Measurements from ENCODE around the gene CCDC102B.

GRCh38 chr18:68887410-68887809 lies 89.5 kb downstream of the CCDC102B start:
- TF ChIP-seq CTCF (IDR thresholded peaks at IDR 0.05; ENCODE audit: poor library complexity, severe bottlenecking), result no peak
- no peak for TF ChIP-seq RAD21 (conservative IDR thresholded peaks at IDR 0.05)
- no peak for TF ChIP-seq REST (IDR thresholded peaks at IDR 0.05; ENCODE audit: borderline replicate concordance)
- no peak for TF ChIP-seq MXI1 (conservative IDR thresholded peaks at IDR 0.05; ENCODE audit: poor library complexity, severe bottlenecking)
- no peak for TF ChIP-seq EP300 (conservative IDR thresholded peaks at IDR 0.05; ENCODE audit: poor library complexity, severe bottlenecking)
- no peak for TF ChIP-seq EZH2 (IDR thresholded peaks at IDR 0.05; ENCODE audit: borderline replicate concordance, insufficient read depth, low read length, poor library complexity, severe bottlenecking)
- TF ChIP-seq POLR2AphosphoS5 (IDR thresholded peaks at IDR 0.05), result no peak
- no peak for TF ChIP-seq TAF1 (IDR thresholded peaks at IDR 0.05; ENCODE audit: low read depth)
- no peak for TF ChIP-seq SMC3 (conservative IDR thresholded peaks at IDR 0.05; ENCODE audit: poor library complexity)

Data from neural cell (in vitro differentiated cells).